Astrocyte of the hippocampus (primary cell): ENCODE measurements around the gene ITGA5.
A peak's percentile ranks its signal among the peaks of the same experiment; 100 is the strongest.

Experiments
- DNase-seq: peaks from one replicate; pipeline ENCODE4 v3.0.0; 2011; ENCODE audit warnings: low read depth, low spot score

Gene ITGA5

GRCh38 chr12:54411391-54412241, 7.5 kb downstream of the ITGA5 start:
- DNase-seq: peak; percentile 71

DNA sequence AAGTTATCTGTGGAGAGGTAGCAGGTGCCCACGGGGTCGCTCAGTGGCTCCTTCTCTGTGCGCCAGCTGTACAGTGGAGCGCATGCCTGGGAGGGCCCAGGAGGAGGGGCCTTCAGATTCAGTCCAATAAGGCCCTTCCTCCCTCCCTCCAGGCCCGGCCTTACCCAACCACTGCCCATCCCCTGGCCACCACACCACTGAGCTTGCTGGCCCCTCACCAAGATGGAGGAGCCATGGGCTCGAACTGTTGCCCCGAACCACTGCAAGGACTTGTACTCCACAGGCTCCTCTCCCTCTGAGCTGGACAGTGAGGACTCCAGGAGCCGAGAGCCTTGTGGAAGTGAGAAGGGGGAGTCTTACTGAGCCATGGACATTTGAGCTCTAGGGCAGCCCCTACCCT, 9.8 kb downstream of the ITGA5 start:
- no peak for DNase-seq

DNA sequence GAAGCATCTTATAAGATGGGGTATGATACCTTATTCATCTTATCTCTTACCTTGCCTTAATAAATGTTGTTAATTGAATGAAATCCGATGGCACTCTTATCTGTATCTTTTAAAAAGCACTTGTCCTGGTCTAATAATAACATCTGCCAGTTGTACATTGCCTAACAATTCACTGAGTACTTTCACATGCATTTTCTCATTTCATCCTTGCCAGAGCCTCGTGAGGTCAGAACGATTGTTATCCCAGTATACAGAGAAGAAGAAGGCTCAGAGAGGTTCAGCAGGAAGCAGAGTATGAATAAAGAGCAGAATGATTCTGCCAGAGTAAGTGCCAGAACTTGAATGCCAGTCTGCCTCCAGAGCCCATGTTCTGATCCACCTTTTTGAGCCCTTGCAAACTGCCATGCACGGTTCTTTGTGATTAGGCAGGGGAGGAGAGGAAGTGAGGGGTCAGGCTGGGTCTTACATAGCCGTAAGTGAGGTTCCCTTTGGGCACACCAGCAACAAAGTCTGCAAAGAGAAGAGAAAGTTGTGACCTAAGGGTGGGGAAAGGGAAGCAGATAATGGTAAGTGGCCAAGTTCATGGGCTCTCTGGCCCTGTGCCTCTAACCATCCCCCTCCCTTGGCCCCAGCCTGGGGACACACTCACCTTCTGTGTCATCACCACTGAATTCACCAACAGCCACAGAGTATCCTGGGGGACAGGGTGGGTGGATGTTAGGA, 11.7 kb downstream of the ITGA5 start:
- DNase-seq: no peak

GRCh38 chr12:54405573-54405972, 13.5 kb downstream of the ITGA5 start:
- no peak for DNase-seq

- DNase-seq: no peak
Observed at GRCh38 chr12:54405106-54405505, 14.0 kb downstream of the ITGA5 start.

DNA sequence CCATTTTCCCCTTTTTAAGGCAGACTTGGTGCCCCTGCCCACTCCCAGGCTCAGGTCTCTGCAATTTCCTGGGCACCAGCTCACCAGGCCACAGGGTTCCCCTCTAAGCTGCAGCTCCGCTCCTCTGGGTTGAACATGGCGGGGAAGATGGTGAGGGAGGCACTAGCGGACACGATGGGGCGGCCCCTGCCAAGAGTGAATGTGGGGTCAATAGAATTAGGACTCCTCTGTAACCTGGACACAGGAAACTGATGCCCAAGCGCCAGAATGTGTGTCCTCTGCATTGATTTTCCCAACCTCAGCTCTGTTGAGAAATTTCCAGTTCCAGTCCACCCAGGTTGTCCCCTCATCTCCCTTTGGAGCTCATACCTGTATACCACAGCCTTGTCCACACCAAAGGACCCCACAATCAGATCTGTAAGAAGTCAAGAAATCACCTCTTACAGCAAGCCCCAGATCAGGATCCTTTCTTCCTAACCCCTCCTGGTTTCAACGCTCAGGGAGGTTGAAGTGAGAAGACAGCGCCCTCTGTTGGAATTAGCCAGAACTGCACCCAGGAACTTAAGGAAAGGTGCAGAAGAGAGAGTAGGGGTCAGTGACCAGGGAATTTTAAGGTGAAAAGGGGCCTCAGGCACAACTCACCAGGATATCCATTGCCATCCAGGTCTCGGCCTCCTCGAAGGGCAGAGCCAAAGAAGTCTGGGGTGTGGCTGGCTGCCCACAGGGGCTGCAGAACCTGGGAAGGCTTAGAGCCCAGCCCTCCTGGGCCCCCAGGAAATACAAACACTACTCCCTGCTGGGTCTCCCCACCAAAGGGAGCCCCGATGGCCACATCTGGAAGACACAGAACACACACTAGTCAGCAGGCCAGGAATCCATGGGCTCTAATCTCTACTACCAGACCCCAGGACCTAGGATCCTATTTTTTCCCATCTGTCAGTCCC, 14.7 kb downstream of the ITGA5 start:
- DNase-seq: peak; percentile 65

DNA sequence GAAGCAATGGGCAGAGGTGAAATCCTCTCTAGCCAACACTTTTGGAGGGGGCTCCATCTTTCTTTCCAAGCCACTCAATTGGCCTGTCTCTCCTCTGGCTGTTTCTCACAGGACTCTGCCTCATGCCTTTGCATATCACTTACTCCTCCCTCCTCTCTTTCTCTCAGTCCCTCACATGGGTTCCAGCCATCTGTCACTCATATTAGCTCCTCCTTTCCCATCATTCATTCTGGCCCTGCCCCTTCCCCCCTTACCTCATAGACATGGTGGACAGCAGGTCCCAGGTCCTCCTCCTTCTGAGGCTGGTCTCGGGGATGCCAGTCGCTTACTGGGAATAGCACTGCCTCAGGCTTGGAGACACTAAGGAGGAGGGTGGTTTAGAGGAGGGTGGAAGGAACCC, 17.9 kb downstream of the ITGA5 start:
- no peak for DNase-seq

DNA sequence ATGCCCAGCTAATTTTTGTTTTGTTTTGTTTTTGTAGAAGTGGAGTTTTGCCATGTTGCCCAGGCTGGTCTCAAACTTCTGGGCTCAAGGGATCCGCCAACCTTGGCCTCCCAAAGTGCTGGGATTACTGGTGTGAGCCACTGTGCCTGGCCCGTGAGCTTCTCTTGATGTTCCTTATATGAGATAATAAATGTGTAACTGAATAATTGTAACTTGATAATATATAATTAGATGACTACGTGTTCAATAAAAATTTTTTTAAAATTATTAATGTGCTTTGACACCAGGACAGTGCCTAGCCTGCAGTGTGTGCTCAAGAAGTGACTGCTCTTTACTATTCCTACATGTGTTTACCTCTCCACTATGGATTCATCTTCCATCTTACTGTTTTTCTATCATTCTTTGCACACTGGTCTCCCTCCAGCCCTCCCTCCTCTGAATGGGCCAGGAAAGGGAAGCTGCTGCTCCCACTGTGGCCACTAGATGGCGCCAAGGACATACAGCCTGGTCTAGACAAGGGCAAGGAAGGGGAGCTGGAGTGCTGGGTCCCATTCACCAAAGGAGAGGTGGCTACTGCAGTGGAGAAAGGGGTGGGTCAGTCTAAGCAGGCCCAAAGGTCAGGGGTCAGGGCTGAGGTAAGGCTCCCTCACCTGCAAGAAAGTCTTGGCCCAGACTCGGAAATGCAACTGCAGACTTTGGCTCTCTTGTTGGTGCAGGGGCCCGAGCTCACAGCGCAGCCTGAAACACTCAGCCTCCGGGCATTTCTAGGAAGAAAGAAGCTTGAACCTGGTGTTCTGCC, 19.9 kb downstream of the ITGA5 start:
- peak; percentile 93 for DNase-seq

DNA sequence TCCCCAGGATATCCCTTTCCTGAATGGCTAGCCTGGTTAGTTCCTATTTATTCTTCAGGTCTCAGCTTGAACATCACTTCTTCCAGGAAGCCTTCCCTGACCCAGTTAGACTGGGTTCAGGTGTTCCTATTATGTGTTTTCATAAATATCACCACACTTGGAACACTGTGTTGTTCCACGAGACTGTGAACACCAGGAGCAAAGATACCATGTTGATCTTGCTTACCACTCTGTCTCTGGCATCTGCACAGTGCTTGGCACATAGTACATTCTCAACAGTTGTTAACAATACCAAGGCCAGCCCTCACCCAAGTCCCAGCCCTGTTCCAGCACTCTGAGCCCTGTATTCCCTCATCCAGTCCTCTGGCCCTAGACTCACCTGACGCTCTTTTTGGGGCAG, 20.8 kb downstream of the ITGA5 start:
- no peak for DNase-seq

DNA sequence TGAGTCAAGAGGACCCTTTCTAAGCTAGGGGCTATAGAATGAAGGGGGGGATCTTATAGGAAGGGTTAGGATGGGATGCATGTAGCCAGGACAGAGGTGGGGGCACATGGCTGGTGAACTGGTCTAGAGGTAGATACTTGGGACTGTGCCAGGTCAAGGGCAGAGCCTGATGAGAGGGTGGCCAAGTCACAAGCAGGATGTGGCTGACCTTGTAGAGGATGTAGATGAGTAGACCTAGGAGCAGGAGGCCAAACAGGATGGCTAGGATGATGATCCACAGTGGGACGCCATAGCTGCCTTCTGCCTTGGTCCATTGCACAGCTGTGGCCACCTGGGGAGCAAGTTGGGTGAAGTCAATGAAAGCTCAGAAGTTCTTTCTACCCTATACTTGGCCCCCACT, 21.9 kb downstream of the ITGA5 start:
- DNase-seq: no peak

DNA sequence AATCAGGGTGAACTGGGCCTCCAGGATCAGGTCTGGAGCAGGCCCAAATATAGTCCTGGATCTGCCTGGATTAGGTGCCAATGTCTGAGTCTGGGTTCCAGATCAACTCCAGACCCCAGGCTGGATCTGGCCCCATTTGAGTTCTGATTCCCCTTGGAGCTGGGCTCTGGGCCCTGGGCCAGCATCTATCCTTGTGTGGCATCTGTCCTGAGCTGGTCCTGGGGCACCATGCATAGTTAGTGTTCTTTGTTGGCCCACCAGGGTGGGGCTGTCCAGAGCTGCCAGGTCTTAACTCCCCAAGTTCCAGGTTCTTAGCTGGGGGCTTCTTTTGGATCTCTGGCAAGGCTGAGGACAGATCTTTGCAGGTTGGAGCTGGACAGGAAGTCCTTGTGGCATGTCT, 23.5 kb downstream of the ITGA5 start:
- DNase-seq: no peak

DNA sequence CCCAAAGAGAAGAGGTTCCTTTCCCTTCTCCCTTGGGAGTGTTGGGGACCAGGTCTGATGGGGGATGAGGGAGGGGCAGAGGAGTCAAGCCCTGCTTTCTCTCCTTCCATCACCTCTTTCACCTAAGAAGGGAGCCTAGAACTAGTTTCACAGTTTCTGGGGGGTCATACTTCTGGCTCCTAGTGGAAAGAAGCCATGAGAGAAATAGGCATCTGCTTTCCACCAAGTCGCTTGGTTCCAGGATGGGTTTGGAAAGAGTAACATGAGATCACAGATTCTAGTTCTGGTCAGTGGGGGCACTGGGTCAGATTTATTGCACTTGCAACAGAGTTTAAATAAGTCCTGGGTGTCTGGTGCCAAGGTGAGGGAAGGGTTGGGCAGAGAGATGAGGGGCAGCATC, 24.1 kb downstream of the ITGA5 start:
- DNase-seq: no peak

DNA sequence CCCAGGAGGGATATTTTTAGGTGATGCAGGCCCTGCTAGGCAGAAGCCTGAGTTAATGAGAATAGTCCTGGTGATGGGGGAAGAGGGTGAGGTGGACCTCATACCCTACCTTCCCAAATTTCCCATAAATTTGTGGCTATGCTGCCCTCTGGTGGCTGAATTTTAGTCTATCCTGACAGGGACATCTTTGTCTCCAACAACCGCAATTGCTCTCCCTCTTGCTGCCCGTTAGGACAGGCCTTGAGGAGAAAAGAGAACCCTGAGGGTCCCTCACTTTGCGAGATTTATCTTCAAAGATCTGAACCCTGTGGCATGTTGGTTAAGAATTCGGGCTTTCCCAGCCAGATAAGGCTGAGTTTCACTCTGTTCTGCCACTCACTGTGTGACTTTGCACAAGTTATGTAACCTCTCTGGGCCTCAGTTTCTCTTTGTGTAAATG, 24.8 kb downstream of the ITGA5 start:
- peak; percentile 60 for DNase-seq

- no peak for DNase-seq
Observed at GRCh38 chr12:54393743-54394142, 25.3 kb downstream of the ITGA5 start.

DNA sequence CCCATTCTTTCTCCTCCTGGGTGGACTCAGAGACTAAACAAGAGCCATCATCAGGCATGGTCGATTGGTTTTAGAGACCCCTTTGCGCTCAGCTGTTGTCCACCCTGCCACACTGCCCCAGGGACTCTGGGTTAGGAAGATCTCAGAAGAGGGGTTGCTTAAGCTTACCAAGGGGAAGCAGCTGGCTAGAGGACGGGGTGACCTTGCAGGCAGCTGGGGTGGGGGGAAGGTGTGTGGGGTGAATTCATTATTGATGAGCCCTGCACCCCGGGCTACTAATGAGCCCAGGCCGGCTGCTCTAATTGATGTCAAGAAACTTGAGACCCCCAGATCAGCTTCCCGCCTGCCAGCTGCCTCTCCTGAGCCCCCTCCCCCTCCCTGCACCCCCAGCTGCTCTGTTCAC, 25.9 kb downstream of the ITGA5 start:
- DNase-seq: no peak

DNA sequence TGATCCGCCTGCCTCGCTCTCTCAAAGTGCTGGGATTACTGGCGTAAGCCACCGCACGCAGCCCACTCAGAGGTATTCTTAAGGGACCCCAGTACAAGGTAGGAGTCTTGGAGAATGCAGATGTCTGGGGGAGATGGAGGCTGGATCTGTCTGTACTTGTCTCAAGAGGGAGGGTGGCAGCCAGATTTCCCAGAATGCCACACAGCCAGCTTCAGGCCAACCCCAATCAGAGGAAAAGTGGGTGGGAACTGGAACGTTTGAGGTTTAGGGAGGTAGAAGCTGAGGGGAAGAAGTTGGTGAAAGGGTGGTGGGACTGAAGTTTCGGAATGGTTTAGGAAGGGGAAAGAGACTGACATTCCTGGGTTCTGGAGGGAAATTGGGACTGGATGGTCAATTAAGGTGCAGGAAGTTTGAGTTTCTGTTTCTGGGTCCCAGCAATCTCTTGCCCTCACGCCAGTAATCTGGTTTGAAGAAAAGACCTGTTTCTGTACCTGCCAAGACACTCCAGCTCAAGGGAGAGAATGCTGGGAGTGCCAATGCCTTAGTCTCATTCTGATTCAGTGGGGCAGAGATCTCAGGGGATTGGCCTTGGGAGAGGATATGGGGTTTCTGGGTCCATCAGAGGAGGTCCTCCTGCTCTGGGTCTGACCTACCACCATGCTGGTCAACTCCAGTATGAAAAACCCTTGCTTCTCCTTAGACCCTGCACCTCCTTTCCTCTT, 26.4 kb downstream of the ITGA5 start:
- no peak for DNase-seq

DNA sequence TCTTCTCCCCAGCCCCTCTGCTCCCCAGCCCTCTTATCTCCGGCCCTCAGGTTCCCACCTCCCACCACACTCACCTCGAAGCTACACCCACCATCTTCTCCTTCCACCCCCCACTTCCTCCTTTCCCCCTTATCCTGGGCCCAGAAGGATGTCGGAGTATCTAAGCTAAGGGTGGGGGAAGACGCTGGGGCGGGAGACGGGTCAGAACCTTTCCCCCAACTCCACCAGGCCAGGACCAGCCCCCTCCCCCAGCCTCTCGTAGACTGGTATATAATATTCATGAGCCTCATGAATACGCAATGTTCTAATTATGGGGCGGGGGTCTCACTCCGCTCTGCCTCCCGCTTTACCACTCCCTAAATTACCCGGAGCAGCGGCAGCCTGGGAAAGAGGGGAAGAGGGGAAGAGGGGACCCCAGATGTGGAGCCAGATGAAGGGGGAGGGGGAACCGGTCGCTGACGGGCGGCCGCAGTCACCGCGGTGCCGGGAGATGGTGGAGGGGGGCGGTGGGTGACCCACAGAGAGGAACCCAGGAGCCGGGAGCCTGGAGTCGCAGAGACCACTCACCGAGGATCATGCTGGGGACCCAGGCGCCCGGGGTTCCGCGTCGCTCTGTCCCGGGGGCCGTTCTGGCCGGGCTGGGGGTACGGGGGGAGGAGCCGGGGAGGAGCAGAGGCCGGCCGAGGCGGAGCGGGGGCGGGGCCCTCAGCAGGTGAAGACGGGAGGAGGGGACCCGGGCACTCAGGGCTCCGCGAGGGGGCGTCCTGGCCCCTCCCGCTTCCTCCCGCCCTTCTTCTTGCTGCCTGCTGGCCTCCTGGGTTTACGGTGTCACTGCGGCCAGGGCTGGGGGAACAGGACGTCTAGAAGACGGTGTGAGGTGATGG, 28.2 kb downstream of the ITGA5 start:
- peak; percentile 57 for DNase-seq

DNA sequence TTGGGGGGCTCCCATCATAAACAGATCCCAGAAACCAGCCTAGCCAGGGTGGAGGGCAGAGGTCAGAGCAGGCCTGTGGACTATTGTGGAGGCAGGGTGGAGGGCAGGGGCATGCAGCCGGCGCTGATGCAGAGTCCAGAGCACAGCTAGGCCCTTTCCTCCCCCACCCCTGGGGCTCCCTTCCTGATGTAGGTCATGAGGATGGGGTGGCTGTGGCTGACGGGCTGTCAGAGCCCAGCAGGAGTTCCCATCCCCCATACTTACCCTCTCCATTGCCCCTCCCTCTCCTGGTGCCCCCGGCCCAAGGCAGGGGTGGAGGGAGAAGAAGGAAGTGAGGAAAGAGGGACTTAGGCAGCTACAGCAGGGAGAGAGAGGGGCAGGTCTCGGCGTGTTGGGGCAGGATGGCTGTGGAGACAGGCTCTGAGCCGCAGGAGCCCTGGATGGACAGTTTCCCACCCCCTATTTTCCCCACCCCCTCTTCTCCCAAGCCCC, 28.8 kb downstream of the ITGA5 start:
- no peak for DNase-seq

DNA sequence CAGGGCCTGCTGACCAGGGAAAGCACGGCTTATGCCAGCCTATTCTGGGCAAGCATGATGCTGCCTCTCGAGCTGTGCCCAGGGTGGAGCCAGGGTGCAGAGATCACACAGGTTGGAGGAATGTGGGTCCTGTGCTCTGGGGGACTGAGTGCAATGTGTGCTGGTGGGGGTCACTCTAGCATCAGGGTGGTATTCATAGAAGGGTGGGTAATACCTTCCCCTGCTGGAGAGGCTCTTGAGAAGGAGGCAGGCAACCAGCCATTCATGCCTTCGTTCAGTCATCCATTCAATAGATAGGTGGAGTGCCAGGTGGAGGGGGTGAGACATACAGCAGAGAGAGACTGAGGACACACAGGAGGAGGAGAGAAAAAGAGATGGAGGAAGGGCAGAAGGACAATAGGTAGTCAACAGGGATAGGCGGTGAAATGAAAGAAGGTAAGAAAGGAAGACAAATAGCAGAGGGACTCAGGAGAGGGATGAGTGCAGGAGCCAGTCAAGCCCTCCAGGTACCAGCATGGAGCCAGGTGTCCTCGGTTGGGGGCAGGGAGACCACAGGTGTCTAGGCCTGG, 29.4 kb downstream of the ITGA5 start:
- no peak for DNase-seq
